K562 (cell line): ENCODE data around the gene CD300E. TPM values are rescaled to one million over a fixed set of nuclear protein-coding genes. Genes with fewer than 3 reads are reported as not detected.

ENCODE experiments used
- ATAC-seq: fragments of 200-7000 bp; cut with Tn5 transposase; 3 replicates; pipeline ENCODE4 v1.9.1; 2020; ENCODE audit warnings: moderate library complexity
- BruUV-seq: library from RNA; stranded (reverse); fragments of 400-500 nt; replicated peaks from 2 replicates; lab custom pipeline; 2021; lab: Mats Ljungman, UMichigan
- CTCF ChIA-PET: fragments of 300-600 bp; formaldehyde crosslinking; extraction: SDS; loops from one replicate; lab custom pipeline; 2021; ENCODE audit warnings: low intra/inter-chr PET ratio; lab: Yijun Ruan, JAX
- POLR2A ChIA-PET: fragments of 300-600, 350-650 bp; sonication (Branson Sonifier 250); formaldehyde crosslinking; extraction: SDS; loops from one replicate; lab custom pipeline; 2021; ENCODE audit warnings: antibody characterized with exemption, inconsistent platforms; lab: Yijun Ruan, JAX
- DNase-seq, 4 experiments: peaks; one replicate each; pipeline versions ENCODE4 v3.0.0 to v3.0.0-alpha.2; 2011 to 2018; ENCODE audit warnings: low spot score in 3 of 4, mixed read lengths in 3 of 4; ENCODE audit errors: extremely low read depth in 1 of 4
- FAIRE-seq: peaks from 2 replicates; lab custom pipeline; 2011; peaks lifted over from hg19 to GRCh38; lab: Jason Lieb, UNC
- H2AFZ ChIP-seq: 2 replicates; pipeline ENCODE4 v1.6.0; 2011; ENCODE audit warnings: low read depth, low read length, control low read depth, inconsistent platforms
- H3K27ac ChIP-seq: fragments of 200-600 bp; 3 replicates; pipeline ENCODE4 v1.8.0; 2011; ENCODE audit warnings: low read depth, mild to moderate bottlenecking, control low read depth, inconsistent platforms, low read length, moderate library complexity, mixed read lengths; ENCODE audit errors: extremely low read depth
- H3K27me3 ChIP-seq, 2 experiments: fragments of 300-600 bp in 1 of 2; 2 replicates in 1 of 2; 3 replicates in 1 of 2; pipeline versions ENCODE4 v1.6.0 to v1.8.0; 2011; ENCODE audit warnings: inconsistent platforms in 2 of 2, low read length in 2 of 2, mild to moderate bottlenecking in 1 of 2, mixed read lengths in 1 of 2, moderate library complexity in 1 of 2; ENCODE audit not compliant: control insufficient read depth in 2 of 2, insufficient read depth in 2 of 2
- H3K36me3 ChIP-seq: fragments of 300-600 bp; 3 replicates; pipeline ENCODE4 v1.8.0; 2011; ENCODE audit warnings: mild to moderate bottlenecking, low read length, inconsistent platforms; ENCODE audit not compliant: control insufficient read depth, insufficient read depth
- H3K4me1 ChIP-seq, 2 experiments: fragments of 200-600 bp in 1 of 2; replicated peaks in 1 of 2; 2 replicates in 1 of 2; 3 replicates in 1 of 2; pipeline versions ENCODE4 v1.5.1 to v1.8.0; 2011; ENCODE audit warnings: inconsistent platforms in 2 of 2, low read length in 2 of 2, mild to moderate bottlenecking in 1 of 2, mixed read lengths in 1 of 2, moderate library complexity in 1 of 2; ENCODE audit not compliant: control insufficient read depth in 2 of 2, insufficient read depth in 2 of 2
- H3K4me2 ChIP-seq: 2 replicates; pipeline ENCODE4 v1.6.1; 2011; ENCODE audit warnings: low read length, control low read depth, inconsistent platforms, mixed read lengths; ENCODE audit not compliant: insufficient read depth
- H3K4me3 ChIP-seq: fragments of 200-600 bp; sonication (generic), shearing (Covaris generic); 2 replicates; pipeline ENCODE4 v1.5.1; 2016; ENCODE audit warnings: control low read depth, inconsistent platforms
- H3K79me2 ChIP-seq: fragments of 200-600 bp; 3 replicates; pipeline ENCODE4 v1.8.0; 2011; ENCODE audit warnings: low read length, inconsistent platforms; ENCODE audit not compliant: control insufficient read depth, insufficient read depth
- H3K9ac ChIP-seq, 2 experiments: 2 replicates each; pipeline versions ENCODE4 v1.6.0 to v1.6.1; 2011; ENCODE audit warnings: low read depth in 2 of 2, low read length in 2 of 2, control low read depth in 1 of 2, inconsistent platforms in 1 of 2, mild to moderate bottlenecking in 1 of 2, mixed read lengths in 1 of 2; ENCODE audit not compliant: insufficient read depth in 1 of 2
- H3K9me1 ChIP-seq: one replicate; pipeline ENCODE4 v1.6.0; 2011; ENCODE audit warnings: inconsistent platforms, mild to moderate bottlenecking, low read length, moderate library complexity; ENCODE audit not compliant: control insufficient read depth, insufficient read depth
- H3K9me3 ChIP-seq: replicated peaks from 2 replicates; pipeline ENCODE4 v1.5.1; 2011; ENCODE audit warnings: low read depth, low read length, inconsistent platforms; ENCODE audit not compliant: control insufficient read depth, insufficient read depth
- H4K20me1 ChIP-seq: replicated peaks from 2 replicates; pipeline ENCODE4 v1.6.1; 2011; ENCODE audit warnings: low read length, inconsistent platforms, mixed read lengths; ENCODE audit not compliant: control insufficient read depth, insufficient read depth
- KLF16 ChIP-seq: IDR thresholded peaks from 2 replicates; pipeline ENCODE4 v1.6.1; 2016; ENCODE audit warnings: antibody characterized with exemption
- MAX ChIP-seq: sonication (generic); formaldehyde crosslinking; IDR thresholded peaks from 2 replicates; pipeline ENCODE4 v1.9.0; 2022; ENCODE audit warnings: mild to moderate bottlenecking, missing genetic modification reagents
- NCOR1 ChIP-seq: fragments of 450-650 bp; IDR thresholded peaks from 2 replicates; pipeline ENCODE4 v1.6.1; 2016; ENCODE audit warnings: mild to moderate bottlenecking, moderate library complexity
- RAD51 ChIP-seq: fragments of 450-650 bp; IDR thresholded peaks from 2 replicates; pipeline ENCODE4 v1.7.1; 2016; ENCODE audit warnings: low read depth, mild to moderate bottlenecking, borderline replicate concordance
- RBM14 ChIP-seq: fragments of 200-400 bp; formaldehyde crosslinking; IDR thresholded peaks from 2 replicates; pipeline ENCODE4 v1.6.1; 2018; ENCODE audit warnings: low read depth, mild to moderate bottlenecking, low read length, moderate library complexity, borderline replicate concordance; ENCODE audit not compliant: insufficient read depth
- RFX7 ChIP-seq: fragments of 250-450 bp; sonication (Bioruptor Pico); IDR thresholded peaks from 2 replicates; pipeline ENCODE4 v1.5.1; 2021; ENCODE audit warnings: mild to moderate bottlenecking
- SREBF2 ChIP-seq: sonication (generic); formaldehyde crosslinking; IDR thresholded peaks from 2 replicates; pipeline ENCODE4 v1.4.0; 2020; ENCODE audit warnings: mild to moderate bottlenecking, missing genetic modification reagents
- ZBTB2 ChIP-seq: fragments of 450-650 bp; IDR thresholded peaks from 2 replicates; pipeline ENCODE4 v1.6.1; 2016; ENCODE audit warnings: antibody characterized with exemption
- ZNF253 ChIP-seq: fragments of 250-450 bp; sonication (Bioruptor Pico); conservative IDR thresholded peaks from 2 replicates; pipeline ENCODE4 v1.6.1; 2021; ENCODE audit warnings: mild to moderate bottlenecking
- ZNF3 ChIP-seq: fragments of 250-450 bp; sonication (Bioruptor Pico); IDR thresholded peaks from 2 replicates; pipeline ENCODE4 v1.5.0; 2021; ENCODE audit warnings: mild to moderate bottlenecking, moderate library complexity
- WGBS: fragments of 100-300 bp; shearing (Covaris generic); methylation state at CpG from one replicate; pipeline ENCODE4 v1.1.6; 2016; ENCODE audit warnings: low coverage, mixed read lengths; ENCODE audit not compliant: insufficient coverage; ENCODE audit errors: missing lambda C conversion rate; 5-methylcytosine and 5-hydroxymethylcytosine counted together
- in situ Hi-C: fragments of 300-500 bp; cut with MboI; formaldehyde crosslinking; loops from 4 replicates; pipeline ENCODE4 v1.15.0; 2018; ENCODE audit warnings: inconsistent platforms, mixed read lengths
- intact Hi-C: fragments of 100-400 bp; cut with micrococcal nuclease; formaldehyde crosslinking; loops from 2 replicates; pipeline ENCODE4 v1.14.2; 2022
- polyA plus RNA-seq, 8 experiments: library from polyadenylated mRNA; depleted of rRNA in 4 of 8; stranded (reverse) in 5 of 8; unstranded in 3 of 8; fragments of >200 nt; fragmentation: Nextera tagmentation in 2 of 8; fragmentation: Illumina TruSeq in 1 of 8; extraction: Ambion mirVana in 2 of 8; extraction: Trizol in 1 of 8; gene quantifications; 2 replicates each; pipeline versions ENCODE4 v1.2.1 to v1.2.3, GENCODE V29; 2011 to 2014; ENCODE audit warnings: inconsistent platforms in 1 of 8, missing spikeins in 1 of 8
- total RNA-seq, 7 experiments: library from RNA; depleted of rRNA in 6 of 7; stranded (reverse); fragments of >200 nt in 6 of 7; fragmentation: Illumina TruSeq in 2 of 7; extraction: Trizol in 2 of 7; gene quantifications; 2 replicates each; pipeline versions ENCODE4 v1.2.1 to v1.2.3, GENCODE V29; 2011 to 2021; ENCODE audit warnings: low replicate concordance in 1 of 7

CD300E gene
- total and polyA plus RNA-seq, 9 of the 15 experiments (the other 6 are each of a cell fraction or from before 2014, with no cell fraction given): not detected

GRCh38 chr17:74608511-74608910 lies 15.0 kb downstream of the CD300E start:
- POLR2A ChIA-PET: no interaction called here
- Histone ChIP-seq H3K9me3 (no peaks in the 10 kb centered on the region), H3K27ac (no peak overlapping the region), H4K20me1 (peaks cover 4% of the 10 kb centered on the region; the same call in 1 of the 2 replicates), H2AFZ (no peak overlapping the region), H3K9ac (no peak overlapping the region), H3K36me3 (no peaks in the 10 kb centered on the region), H3K9me1 (no peaks in the 10 kb centered on the region), H3K4me3 (no peak overlapping the region), H3K79me2 (no peaks in the 10 kb centered on the region), H3K4me1 (no peaks in the 10 kb centered on the region), H3K4me2 (no peak overlapping the region), H3K27me3 (peaks cover 3 to 42% of the 10 kb centered on the region in 2 experiments; a peak in 3 of 5 replicates)
- CTCF ChIA-PET: no interaction called here
- ATAC-seq (no peak), DNase-seq (no peak), FAIRE-seq (no peak)
- intact Hi-C loops: no loop called here
- no TSS peak for BruUV-seq
- in situ Hi-C loops: no loop called here
- WGBS: 0% methylated on average over 3 of the region's 3 CpGs
- TF ChIP-seq RFX7 (CRISPR knock-in tag) (no peak), ZBTB2 (no peak), ZNF3 (CRISPR knock-in tag) (no peak)

- Histone ChIP-seq H3K27me3 (peaks cover 3 to 53% of the 10 kb centered on the region in 2 experiments; a peak in 3 of 5 replicates), H3K79me2 (no peaks in the 10 kb centered on the region), H3K4me2 (no peak overlapping the region), H3K4me3 (no peak overlapping the region), H3K36me3 (no peaks in the 10 kb centered on the region), H2AFZ (no peak overlapping the region), H3K9me3 (no peaks in the 10 kb centered on the region), H3K4me1 (no peaks in the 10 kb centered on the region), H3K9ac (no peak overlapping the region), H3K27ac (no peak overlapping the region), H3K9me1 (no peaks in the 10 kb centered on the region), H4K20me1 (peaks cover 4% of the 10 kb centered on the region; the same call in 1 of the 2 replicates)
- CTCF ChIA-PET: no interaction called here
- intact Hi-C loops: no loop called here
- BruUV-seq: no TSS peak
- POLR2A ChIA-PET: no interaction called here
- in situ Hi-C loops: no loop called here
- FAIRE-seq (no peak), ATAC-seq (no peak), DNase-seq (no peak)
- TF ChIP-seq RAD51: no peak
- no peak for TF ChIP-seq RBM14
- TF ChIP-seq ZNF253 (CRISPR knock-in tag): no peak
- no peak for TF ChIP-seq NCOR1
- no peak for TF ChIP-seq KLF16
- no peak for TF ChIP-seq MAX (CRISPR knock-in tag)
- TF ChIP-seq SREBF2 (CRISPR knock-in tag): no peak
- WGBS: 0% methylated on average over 1 of the region's 1 CpG
Observed at GRCh38 chr17:74607221-74607620, 16.3 kb downstream of the CD300E start.
